ENCODE results near the gene NXN.
"Not testable (repeated sequence)": the region's sequence is repeated elsewhere in the genome, so short reads cannot be mapped to it uniquely, and the experiment has no call there.

The NXN gene

DNA sequence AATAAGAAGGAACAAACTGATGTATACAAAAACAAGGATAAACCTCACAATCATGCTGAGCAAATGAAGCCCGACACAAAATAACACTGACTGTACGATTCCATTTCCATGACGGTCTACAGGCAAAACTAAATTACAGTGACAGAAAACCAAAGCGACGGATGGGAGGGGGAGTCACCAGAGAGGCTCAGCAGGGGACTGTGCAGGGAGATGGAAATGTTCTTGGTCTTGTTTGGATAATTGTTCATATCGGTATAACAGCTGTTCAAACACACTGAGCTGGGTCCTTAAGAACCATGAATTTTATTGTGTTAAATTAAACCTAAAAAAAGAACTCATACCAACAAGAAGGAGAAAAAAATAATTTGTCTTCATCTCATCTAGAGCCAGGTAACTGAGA lies 97.8 kb downstream of the NXN start:
- DNase-seq = no peak

- no peak for DNase-seq
Measured at GRCh38 chr17:880443-881269, 98.9 kb downstream of the NXN start.

GRCh38 chr17:879546-880442 lies 99.8 kb downstream of the NXN start:
- peak; percentile 54 for DNase-seq

DNA sequence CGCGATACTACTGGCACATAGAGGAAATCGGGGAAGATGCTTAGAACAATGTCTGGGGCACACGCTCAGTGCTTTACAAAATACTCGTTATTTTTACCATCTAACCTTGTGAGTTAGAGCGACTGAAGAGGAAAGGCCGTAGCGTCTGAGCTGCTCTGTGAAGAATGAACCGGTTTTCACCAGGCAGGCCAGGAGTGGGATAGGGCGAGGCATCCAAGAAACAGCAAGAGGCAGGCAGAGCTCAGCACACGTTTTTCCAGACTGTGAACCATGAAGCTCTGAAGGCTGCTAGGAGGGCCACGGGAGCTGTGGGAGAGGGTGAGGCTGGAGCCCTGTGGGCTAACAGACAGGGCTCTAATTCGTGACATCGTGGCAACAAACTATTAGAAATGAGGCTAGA lies 101.9 kb downstream of the NXN start:
- DNase-seq = no peak

DNA sequence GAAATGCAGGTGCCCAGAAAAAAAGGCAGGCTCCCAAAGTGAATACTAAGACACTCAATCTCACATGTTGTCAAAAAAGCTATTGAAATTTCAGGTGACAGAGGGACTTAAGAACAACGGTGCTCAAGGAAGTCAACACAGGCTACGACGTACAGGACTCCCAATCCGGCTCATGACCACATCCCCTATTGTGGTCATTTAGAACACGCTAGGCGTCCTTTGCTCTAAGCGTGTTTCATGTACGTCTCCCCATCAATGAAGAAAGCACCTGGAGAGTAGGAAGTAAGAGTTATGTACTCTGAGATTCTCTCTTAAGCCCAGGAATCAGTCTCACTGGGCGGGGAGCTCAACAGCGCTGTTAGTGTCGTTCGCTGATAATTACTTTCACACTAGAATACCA lies 103.3 kb downstream of the NXN start:
- DNase-seq = no peak

GRCh38 chr17:874590-874989 lies 105.0 kb downstream of the NXN start:
- DNase-seq = not testable (repeated sequence)

DNA sequence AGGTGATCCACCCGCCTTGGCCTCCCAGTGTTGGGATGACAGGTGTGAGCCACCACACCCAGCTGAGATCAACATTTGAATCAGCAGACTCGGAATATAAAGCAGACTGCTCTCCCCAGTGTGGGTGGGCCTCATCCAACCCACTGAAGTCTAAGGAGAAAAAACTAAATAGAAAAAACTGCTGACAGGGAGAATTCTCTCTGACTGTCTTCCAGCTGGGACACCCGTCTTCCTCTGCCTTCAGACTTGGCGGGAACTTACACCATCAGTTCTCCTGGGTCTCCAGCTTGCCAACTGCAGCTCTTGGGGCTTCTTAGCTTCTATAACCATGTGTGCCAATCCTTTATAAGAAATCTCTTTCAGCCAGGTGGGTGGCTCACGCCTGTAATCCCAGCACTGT lies 106.7 kb downstream of the NXN start:
- DNase-seq = no peak

- DNase-seq = no peak
Measured at GRCh38 chr17:871751-872519, 107.6 kb downstream of the NXN start.

DNA sequence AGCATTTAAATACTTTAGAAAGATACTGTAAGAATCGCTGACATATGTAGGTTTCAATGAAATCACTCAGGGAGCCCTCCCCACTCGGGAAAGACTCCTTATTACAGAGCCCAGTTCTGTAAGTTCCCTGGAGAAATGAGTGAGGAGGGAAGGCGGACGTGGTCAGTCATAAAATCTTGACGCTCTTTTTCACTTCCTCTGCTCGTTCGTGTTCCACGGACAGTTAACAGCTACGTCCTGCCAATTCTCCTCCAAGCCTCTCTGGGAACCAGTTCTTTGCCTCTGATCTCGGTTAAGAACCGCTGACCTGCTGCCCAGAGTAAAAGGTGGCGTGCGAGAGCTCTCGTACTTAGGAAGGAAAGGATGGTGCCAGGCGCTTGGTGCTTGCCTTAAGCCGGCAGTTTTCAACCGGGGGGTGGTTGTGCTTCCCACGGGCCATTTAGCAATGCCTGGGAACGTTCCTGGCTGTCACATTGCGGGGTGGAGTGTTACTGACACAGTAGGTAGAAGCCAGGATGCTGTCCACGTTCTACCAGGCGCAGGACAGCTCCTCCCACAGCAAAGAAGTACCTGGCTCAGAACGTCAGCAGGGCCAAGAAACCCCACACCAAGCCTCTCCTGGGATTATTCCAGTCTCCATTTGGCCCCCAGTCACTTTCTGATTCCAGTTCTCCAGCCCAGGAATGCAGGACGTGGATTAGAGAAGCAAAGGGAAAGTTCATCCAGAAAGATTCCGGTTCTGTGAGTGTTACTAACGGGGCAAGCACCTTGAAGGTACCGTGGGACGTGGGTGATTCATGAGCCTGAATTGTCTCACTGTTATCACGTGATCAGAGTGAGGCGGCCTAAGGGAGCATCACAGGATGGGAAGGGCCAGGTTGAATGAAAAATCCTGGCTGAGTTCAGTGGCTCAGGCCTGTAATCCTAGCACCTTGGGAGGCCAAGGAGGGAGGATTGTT lies 109.7 kb downstream of the NXN start:
- no peak for DNase-seq

DNA sequence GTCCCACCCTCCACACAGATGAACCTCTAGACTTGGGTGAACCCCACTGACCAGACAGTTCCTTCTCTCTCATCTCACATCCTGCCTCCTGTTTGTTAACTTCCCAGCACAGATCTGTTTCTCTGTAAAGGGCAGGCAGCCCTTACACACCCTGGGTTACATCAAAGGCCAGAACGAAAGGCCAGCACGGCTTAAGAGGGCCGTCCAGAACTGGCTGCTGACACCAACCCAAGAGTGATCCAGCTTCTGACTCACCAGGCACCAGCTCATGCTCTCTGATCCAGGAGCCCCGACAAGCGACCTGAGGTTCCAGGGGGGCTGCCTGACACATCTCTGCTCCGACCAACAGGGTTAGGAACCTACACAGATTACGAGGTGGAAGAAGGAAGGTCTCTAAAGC lies 110.5 kb downstream of the NXN start:
- DNase-seq = no peak

DNA sequence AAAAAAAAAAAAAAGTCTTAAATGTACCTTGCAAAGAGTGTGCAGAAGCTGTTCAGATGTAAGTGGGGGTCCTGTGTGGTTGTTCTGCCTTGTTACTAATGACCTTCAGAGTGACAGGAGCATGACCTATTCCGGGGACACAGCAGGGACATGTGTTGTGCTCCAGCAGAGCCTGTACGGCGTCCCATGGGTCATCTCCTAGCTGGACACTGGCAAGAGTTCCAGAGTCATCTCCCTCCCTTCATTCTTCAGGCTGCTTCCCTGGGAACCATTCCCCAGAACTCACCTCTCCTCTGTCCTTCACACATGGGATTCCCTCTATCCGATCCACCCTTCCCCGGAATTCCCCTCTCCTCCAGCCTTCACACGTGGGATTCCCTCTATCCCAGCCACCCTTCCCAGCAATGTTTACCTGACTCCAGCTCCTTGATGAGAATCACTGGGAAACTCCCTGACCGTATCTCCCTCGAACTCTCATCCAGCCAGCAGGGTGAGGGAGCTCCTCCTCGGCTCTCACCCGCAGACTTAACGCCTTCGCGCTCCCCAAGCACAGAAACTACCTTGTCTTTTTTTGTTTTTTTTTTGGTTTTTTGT lies 111.6 kb downstream of the NXN start:
- DNase-seq = no peak

DNA sequence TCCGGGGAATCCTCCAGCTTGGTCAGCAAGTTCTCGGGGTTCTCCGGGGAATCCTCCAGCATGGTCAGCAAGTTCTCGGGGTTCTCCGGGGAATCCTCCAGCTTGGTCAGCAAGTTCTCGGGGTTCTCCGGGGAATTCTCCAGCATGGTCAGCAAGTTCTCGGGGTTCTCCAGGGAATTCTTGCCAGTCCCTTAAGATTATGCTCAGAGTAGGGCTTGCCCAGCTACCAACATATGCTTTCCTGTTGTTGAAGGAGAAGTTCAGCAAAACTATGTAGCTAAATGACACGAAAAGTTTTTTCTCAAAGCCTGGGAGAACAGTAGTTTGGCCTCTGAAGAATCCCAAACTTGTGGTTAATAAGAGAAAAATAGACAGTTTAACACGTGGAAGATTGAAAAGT lies 112.3 kb downstream of the NXN start:
- not testable (repeated sequence) for DNase-seq

DNA sequence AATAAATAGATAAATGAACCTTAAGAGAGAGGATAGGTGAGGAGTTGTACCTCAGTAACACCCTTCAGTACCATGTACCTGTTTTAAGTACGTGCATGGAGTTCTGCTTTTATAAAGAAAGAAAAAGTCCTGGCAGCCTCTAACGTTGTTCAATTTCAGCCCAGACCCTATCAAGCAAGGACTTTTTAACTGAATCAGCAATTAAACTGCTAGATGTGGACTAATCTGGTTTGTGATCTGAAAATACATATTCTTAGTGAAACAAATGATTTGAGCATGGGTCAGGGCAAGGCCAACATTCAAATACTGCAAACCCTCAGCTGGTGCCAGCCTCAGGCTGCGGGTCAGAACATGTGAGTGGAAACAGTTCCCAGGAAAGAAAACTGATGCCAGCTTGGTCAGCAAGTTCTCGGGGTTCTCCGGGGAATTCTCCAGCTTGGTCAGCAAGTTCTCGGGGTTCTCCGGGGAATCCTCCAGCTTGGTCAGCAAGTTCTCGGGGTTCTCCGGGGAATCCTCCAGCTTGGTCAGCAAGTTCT lies 112.9 kb downstream of the NXN start:
- DNase-seq = no peak

DNA sequence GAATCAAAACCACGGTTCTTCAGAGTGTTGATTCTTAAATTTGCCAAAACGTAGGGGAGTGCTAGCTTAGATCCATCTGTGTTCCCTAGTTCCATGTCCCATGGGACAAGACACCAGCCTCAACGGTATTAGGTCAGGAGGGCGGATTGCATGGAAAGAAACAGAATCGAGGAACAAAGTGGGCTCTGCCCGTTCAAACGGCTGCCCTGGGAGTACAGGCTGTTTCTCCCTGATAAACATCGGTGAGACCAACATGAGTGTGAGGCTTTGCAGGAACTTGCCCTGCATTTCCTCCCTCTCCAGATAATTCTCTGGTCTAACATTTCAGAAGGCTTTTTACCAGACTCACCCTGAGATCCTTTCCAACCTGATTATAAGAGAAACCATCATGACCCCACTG lies 115.3 kb downstream of the NXN start:
- no peak for DNase-seq

GRCh38 chr17:863880-864279 lies 115.7 kb downstream of the NXN start:
- DNase-seq = no peak

DNA sequence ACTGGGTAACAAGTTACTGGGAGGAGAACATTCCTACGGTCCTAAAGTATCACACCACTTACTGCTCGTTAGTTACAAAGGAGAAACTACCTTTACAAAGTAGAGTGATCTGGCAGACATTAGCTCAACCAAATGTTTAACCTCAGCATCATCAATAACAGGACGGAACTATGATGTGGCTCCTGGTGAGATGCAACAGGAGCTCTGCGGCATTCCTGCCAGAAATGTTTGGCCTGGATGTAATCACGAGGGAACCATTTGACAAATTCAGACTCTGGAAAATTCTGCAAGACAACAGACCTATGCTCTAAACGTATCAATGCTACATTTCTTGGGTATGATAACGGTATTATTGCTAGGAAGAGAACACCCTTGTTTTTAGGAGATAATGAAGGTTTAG lies 117.0 kb downstream of the NXN start:
- no peak for DNase-seq

GRCh38 chr17:861364-861763 lies 118.2 kb downstream of the NXN start:
- no peak for DNase-seq

GRCh38 chr17:860805-861204 lies 118.8 kb downstream of the NXN start:
- no peak for DNase-seq

DNA sequence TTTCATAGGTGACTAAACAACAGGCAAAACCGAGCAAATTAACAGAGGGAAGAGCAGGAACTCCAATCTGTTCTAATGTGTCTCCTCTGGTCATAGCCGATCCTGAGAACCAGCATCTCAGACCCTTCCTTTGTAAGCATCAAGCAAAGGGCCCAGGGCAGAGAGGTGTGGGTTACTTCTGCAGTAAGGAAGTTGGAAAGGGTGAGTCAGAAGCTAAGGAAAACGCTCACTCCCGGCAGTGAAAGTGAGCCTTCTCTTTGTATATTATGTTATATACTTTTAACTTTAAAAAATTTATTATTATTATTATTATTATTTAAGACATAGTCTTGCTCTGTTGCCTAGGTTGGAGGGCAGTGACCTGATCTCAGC lies 119.8 kb downstream of the NXN start:
- DNase-seq = no peak

DNA sequence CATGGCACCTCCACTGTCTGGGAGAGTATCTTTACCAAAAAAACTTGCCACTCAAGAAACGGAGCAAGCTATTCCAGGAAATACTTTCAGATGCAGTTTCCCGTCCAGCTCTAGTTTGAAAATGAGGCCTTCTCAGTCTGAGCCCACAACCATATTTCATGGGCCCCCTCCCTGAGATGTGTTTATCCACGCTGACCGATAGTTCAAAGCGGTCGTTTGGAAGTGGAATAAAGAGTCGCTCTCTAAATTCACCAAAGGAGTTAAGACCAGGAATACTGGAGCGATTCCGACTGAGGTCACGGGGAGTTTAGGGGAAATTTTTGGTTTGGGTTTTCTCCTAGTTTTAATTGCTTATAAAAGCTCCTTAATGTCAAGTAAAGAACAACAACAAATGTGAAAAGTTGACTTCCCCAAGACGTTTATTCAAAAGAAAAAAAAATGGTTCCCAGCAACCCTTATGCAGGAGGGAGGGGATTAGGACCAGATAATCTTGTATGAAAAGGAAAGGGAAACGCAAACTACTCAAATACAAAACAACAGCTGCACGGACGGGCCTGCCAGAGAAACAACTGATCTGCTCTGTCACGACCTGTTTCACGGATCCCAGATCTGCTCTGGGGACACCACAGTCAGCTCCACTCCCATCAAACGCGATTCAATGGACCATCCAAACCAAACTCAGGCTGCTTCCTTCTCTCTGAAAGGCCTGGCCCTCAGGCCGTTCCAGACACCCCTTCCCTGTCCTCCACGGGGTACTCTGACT lies 120.3 kb downstream of the NXN start:
- peak; percentile 66 for DNase-seq

DNA sequence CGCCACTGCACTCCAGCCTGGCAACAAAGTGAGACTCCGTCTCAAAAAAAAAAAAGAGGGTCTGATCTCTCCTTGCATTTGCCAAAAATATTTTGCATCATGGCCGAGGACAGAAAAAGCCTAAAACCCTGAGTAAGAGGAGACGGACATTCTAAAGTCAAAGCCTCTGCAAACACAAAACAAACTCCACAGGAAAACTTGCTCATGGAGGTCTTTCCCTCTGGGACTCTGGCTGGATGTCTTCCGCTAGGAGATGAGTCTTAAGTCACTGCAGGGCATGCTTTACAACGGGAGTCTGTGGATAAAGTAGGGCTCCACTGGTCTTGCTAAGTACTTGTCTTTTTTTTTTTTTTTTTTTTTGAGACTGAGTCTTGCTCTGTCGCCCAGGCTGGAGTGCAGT lies 123.4 kb downstream of the NXN start:
- DNase-seq = no peak
